ENCODE results near the gene SUPT20H.
A peak's percentile ranks its signal among the peaks of the same experiment; 100 is the strongest.

The SUPT20H gene

GRCh38 chr13:37058910-37059847, at the start of gene SUPT20H:
Gene SUPT20H, minus strand, starts transcription at chr13:37059688. Its CDS starts 8,198 bp downstream, at chr13:37051490.
- peak; percentile 75 to 92 for DNase-seq

- DNase-seq = peak in 1 of 2 donors; percentile 77
These were observed 49.7 kb upstream of the SUPT20H start for GRCh38 chr13:37109051-37109678.

GRCh38 chr13:37107868-37108267, 48.4 kb upstream of the SUPT20H start:
- DNase-seq = no peak

DNA sequence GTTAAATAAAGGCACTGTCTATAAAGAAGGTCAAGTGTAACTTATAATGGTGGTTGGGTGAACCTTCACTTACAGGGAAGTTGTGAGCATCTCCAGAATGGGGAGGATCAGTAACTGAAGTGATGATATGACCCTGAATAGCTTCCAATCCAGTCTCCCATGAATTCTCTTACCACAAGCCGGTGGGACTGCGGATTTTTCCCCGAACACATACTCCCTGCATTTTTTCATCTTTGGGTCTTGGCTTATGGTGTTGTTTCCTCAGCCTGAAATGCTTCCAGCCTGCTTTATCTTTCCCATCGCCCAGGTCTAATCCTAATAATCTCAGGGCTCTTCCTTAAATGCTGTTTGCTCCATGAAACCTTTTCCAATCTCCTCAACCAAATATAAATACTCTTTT, 48.0 kb upstream of the SUPT20H start:
- no peak for DNase-seq

GRCh38 chr13:37106642-37107041, 47.2 kb upstream of the SUPT20H start:
- no peak for DNase-seq

GRCh38 chr13:37105251-37105714, 45.8 kb upstream of the SUPT20H start, which contains the start of gene CSNK1A1L:
Gene CSNK1A1L, minus strand, starts transcription at chr13:37105664. Its CDS starts 408 bp downstream, at chr13:37105256.
- DNase-seq = no peak

GRCh38 chr13:37102896-37103295, 43.4 kb upstream of the SUPT20H start:
- no peak for DNase-seq

DNA sequence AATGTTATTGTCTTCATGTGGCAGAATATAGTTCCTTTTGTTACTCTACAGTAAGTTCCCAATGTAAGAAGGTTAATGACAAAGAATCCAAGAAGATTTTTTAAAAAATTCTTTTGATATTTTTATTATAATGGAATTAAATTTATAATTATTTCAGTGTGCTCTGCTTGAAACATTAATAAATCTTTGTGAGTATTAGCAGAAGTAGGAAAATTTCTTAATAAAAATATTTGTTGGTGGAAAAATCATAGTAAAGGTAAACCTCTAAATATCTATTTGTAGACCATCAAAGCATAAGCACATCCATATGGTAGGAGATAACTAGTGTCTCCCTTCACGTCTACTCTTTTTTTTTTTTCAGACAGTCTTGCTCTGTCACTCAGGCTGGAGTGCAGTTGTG, 41.7 kb upstream of the SUPT20H start:
- DNase-seq = no peak

DNA sequence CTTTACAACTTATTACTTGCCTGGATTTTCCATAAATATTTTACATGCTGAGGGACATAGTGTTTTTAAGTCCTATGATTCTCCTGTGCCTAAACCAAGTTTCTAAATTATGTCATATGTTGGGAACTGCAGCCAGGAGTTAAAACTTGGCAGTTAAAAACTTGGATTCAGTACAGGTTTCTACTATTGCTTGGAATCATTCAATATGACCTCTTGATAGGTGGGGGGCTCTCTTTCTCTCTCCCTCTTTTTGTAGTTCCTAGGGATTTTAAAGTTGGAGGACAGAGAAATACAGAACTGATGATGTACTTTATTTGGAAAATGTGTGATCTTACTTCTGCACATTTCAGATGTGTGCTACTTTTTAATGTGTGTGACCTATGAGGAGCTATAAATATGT, 41.2 kb upstream of the SUPT20H start:
- DNase-seq = no peak

- DNase-seq = no peak
These were observed 37.6 kb upstream of the SUPT20H start for GRCh38 chr13:37097076-37097475.

DNA sequence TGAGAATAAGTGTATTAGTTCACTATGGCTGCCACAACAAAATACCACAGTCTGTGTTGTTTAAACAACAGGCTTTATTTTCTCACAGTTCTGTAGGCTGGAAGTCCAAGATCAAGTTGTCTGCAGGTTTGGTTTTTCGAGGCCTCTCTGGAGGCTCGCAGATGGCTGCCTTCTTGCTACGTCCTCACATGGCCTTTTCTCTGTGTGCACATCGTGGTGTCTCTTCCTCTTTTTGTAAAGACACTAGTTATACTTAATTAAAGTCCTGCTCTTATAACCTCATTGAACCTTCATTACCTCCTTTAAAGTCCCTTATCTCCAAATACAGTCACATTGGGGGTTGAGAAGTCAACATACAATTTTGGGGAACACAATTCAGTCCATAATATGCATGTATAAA, 35.4 kb upstream of the SUPT20H start:
- DNase-seq = no peak

- DNase-seq = no peak
These were observed 34.6 kb upstream of the SUPT20H start for GRCh38 chr13:37094099-37094498.

DNA sequence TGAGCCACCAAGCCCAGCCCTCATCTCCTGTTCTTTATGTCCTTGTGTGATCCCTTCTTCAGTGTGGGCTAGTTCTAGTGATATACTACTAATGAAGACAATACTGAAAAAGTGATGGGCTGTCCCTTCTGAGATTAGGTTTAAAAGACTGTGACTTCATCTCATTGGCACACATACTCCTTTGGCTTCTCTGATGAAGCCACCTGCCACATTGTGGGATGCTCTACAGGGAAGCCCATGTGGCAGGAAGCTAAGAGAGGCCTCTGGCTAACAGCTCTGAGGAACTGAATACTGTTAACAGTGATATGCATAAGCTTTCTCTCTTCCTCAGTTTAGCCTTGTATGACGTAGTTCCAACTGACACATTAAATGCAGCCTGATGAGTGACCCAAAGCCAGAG, 32.3 kb upstream of the SUPT20H start:
- no peak for DNase-seq

- no peak for DNase-seq
These were observed 31.4 kb upstream of the SUPT20H start for GRCh38 chr13:37090912-37091311.

- no peak for DNase-seq
These were observed 30.0 kb upstream of the SUPT20H start for GRCh38 chr13:37089495-37089894.

DNA sequence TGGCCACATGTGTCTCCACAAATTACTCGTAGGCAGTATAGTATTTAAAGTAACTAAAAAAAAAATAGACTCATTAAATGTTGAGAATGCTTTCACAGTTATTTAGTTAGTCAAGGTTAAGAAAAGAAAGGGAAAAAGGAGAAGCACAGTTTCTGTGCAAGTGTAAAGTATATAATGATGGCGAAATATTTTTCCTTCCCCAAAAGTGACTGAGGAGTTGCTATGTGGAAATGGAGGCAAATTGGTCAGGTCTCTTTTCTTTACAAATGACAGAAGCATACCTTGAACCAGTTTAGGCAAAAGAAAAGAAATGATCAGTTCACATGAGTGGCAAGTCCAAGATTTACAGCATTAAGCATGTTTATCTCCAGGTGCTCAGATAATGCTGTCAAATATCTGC, 28.0 kb upstream of the SUPT20H start:
- no peak for DNase-seq

DNA sequence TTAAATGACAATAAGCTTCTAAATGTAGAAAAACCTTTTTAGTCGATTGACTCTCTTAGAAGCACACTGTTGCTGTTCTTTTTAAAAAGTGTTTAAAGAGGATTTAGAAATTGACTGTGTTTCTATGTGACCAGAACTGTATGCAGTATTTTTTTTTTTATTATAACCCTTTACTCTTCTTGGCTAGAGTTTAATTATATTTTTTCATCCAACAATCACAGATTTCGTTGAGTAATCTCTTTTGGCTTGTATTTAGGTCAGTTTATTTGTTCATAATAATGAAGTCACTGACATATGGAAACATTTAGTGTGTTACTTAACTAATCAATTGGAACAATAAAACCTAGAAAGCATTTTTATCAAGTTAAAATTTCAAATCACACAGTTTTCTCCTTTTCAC, 26.1 kb upstream of the SUPT20H start:
- no peak for DNase-seq

DNA sequence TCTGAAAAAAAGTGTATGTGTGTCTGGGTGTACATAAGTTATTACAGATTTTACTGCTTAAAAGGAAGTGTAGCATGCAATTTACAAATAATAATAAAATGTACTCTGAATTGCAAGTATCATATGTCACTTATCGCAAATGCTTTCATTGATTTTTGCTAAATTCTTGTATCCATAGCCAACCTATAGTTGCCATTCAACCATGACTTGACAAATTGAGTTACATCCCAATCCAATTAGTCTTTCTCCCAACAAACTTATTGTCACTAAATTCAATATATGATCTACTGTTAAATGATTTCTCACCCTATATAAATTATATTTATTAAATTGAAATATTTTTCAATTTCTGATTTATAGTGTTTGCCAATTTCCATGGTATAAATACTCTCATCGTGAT, 17.3 kb upstream of the SUPT20H start:
- DNase-seq = no peak

DNA sequence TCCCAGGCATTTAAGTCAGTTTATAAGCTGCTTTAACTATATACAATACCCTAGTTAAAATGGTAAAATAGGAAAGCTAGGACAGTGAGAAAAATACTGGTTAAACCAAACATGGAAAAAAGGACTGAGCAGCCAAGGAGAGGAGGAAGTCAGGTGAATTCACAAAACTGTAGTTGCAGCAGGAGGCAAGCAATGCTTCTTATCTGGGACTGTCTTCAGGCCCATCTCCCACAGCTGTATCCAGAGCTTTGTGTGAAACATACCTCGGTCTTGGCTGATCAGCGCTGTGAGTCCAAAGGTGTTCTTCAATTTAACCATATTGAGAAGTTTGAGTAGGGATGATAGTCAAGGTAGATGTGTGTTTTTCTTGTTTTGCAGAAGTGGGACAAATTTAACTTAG, 15.7 kb upstream of the SUPT20H start:
- no peak for DNase-seq

GRCh38 chr13:37074703-37075102, 15.2 kb upstream of the SUPT20H start:
- DNase-seq = peak in 1 of 2 donors; percentile 47

DNA sequence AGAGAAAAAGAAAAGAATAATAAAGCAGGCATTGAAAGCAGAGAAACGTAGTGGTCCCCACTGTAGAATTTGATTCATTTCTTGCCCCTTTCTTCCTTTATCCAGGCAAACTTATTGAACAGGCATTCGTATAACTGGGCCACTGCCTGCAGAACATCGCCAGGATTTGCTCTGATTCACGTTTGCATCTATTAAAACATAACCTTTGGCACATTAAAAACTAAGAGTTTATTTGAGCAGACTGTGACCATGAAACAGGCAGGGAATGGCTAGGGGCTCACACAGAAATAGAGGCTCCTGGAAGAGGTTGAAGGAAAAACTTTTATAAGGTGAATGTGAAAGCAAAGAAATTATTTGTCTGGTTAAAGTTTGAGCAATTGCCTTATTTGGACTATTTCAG, 12.5 kb upstream of the SUPT20H start:
- no peak for DNase-seq

DNA sequence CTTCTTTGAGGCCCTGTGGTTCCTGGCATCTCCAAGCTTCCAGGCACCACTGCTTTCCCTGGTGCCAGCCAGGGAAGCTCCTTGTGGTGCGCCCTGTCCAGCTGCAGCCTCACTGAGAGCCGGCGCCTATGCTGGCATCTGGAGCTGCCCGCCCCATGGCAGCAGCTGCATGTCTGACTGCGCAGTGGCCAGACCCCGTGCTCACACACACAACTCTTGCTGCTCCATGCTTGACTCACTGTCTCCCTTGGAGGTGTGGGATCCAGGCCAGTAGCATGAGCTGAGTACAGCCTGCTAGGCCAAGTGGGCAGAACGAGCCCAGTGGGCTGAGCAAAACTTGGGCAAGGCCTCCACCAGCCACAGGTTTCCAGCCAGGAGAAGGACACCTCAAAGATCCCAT, 11.5 kb upstream of the SUPT20H start:
- no peak for DNase-seq

- no peak for DNase-seq
These were observed 10.7 kb upstream of the SUPT20H start for GRCh38 chr13:37070145-37070695.

Measured in hippocampal formation (tissue), 2 donors.